COR-L47 (cell line): ENCODE data around the gene ACTR3.

Experiments used
- DNase-seq: peaks from one replicate; lab custom pipeline; 2025; lab: John Stamatoyannopoulos, UW

ACTR3 gene

GRCh38 chr2:113966832-113967231, 76.9 kb downstream of the ACTR3 start:
- DNase-seq = no peak

GRCh38 chr2:113967272-113967671, 77.4 kb downstream of the ACTR3 start:
- DNase-seq = no peak

- DNase-seq = no peak
Measured at GRCh38 chr2:113972766-113973165, 82.9 kb downstream of the ACTR3 start.

- DNase-seq = no peak
Measured at GRCh38 chr2:113973810-113974209, 83.9 kb downstream of the ACTR3 start.

GRCh38 chr2:113974727-113975126, 84.8 kb downstream of the ACTR3 start:
- no peak for DNase-seq

- DNase-seq = no peak
Measured at GRCh38 chr2:113976277-113976928, 86.5 kb downstream of the ACTR3 start.

- DNase-seq = no peak
Measured at GRCh38 chr2:113977060-113977659, 87.3 kb downstream of the ACTR3 start.

GRCh38 chr2:113977660-113978523, 88.0 kb downstream of the ACTR3 start:
- DNase-seq = peak; percentile 37

GRCh38 chr2:113978524-113979190, 88.8 kb downstream of the ACTR3 start:
- no peak for DNase-seq

GRCh38 chr2:113979191-113980128, 89.6 kb downstream of the ACTR3 start:
- no peak for DNase-seq

GRCh38 chr2:113980946-113981345, 91.1 kb downstream of the ACTR3 start:
- no peak for DNase-seq

- DNase-seq = no peak
Measured at GRCh38 chr2:113981404-113982134, 91.7 kb downstream of the ACTR3 start.

GRCh38 chr2:113985554-113986397, 95.9 kb downstream of the ACTR3 start:
- no peak for DNase-seq

GRCh38 chr2:113986762-113987290, 96.9 kb downstream of the ACTR3 start:
- no peak for DNase-seq

GRCh38 chr2:113992090-113992489, 102.2 kb downstream of the ACTR3 start:
- DNase-seq = no peak

GRCh38 chr2:113996671-113997594, 107.0 kb downstream of the ACTR3 start:
- no peak for DNase-seq

GRCh38 chr2:114001152-114001551, 111.3 kb downstream of the ACTR3 start:
- no peak for DNase-seq

- no peak for DNase-seq
Measured at GRCh38 chr2:114001937-114002336, 112.0 kb downstream of the ACTR3 start.
